NCI-H345 treated with DMSO at 0.1 percent for 48 hours (cell line): ENCODE results near the gene MUCL1.
A peak's percentile ranks its signal among the peaks of the same experiment; 100 is the strongest.

ENCODE experiments used
- DNase-seq: peaks from one replicate; lab custom pipeline; 2025; ENCODE audit not compliant: unreplicated experiment; lab: John Stamatoyannopoulos, UW

MUCL1 gene

GRCh38 chr12:54891717-54892478, 37.6 kb downstream of the MUCL1 start:
- DNase-seq: peak; percentile 99
